Measurements from ENCODE around the gene SGSH.

The SGSH gene

GRCh38 chr17:80183581-80184422 lies 36.3 kb downstream of the SGSH start:
- DNase-seq (ENCODE audit: low spot score) = no peak

GRCh38 chr17:80182845-80183223 lies 37.3 kb downstream of the SGSH start:
- DNase-seq (ENCODE audit: low spot score) = no peak

- no peak for DNase-seq (ENCODE audit: low spot score)
Observed at GRCh38 chr17:80182118-80182844, 37.9 kb downstream of the SGSH start.

GRCh38 chr17:80181431-80181830 lies 38.7 kb downstream of the SGSH start:
- DNase-seq (ENCODE audit: low spot score) = no peak

- DNase-seq (ENCODE audit: low spot score) = no peak
Observed at GRCh38 chr17:80180192-80180591, 39.9 kb downstream of the SGSH start.

- no peak for DNase-seq (ENCODE audit: low spot score)
Observed at GRCh38 chr17:80177986-80178595, 42.0 kb downstream of the SGSH start.

- DNase-seq (ENCODE audit: low spot score) = no peak
Observed at GRCh38 chr17:80176757-80177156, 43.4 kb downstream of the SGSH start.

GRCh38 chr17:80173916-80174315 lies 46.2 kb downstream of the SGSH start:
- DNase-seq (ENCODE audit: low spot score) = no peak

- DNase-seq (ENCODE audit: low spot score) = no peak
Observed at GRCh38 chr17:80173126-80173525, 47.0 kb downstream of the SGSH start.

GRCh38 chr17:80171681-80172080 lies 48.5 kb downstream of the SGSH start:
- no peak for DNase-seq (ENCODE audit: low spot score)

GRCh38 chr17:80169784-80170500 lies 50.2 kb downstream of the SGSH start, which contains the start of gene CARD14:
Gene CARD14, plus strand, starts transcription at chr17:80170030. Its CDS starts 11,409 bp downstream, at chr17:80181439.
- DNase-seq (ENCODE audit: low spot score) = no peak

- no peak for DNase-seq (ENCODE audit: low spot score)
Observed at GRCh38 chr17:80169107-80169506, 51.0 kb downstream of the SGSH start.

- no peak for DNase-seq (ENCODE audit: low spot score)
Observed at GRCh38 chr17:80168371-80168770, 51.8 kb downstream of the SGSH start.

GRCh38 chr17:80166446-80166845 lies 53.7 kb downstream of the SGSH start:
- no peak for DNase-seq (ENCODE audit: low spot score)

- no peak for DNase-seq (ENCODE audit: low spot score)
Observed at GRCh38 chr17:80164185-80164584, 55.9 kb downstream of the SGSH start.

- no peak for DNase-seq (ENCODE audit: low spot score)
Observed at GRCh38 chr17:80163336-80163735, 56.8 kb downstream of the SGSH start.

- DNase-seq (ENCODE audit: low spot score) = no peak
Observed at GRCh38 chr17:80160536-80160935, 59.6 kb downstream of the SGSH start.
